ENCODE measurements around the gene FAM83B.

- TF ChIP-seq POLR2A (IDR thresholded peaks at IDR 0.05), result no peak
- TF ChIP-seq CTCF (IDR thresholded peaks at IDR 0.05), result no peak
Measured at GRCh38 chr6:54864272-54864671, 17.7 kb downstream of the FAM83B start.
